ENCODE data around the gene GPR149.
A peak's percentile ranks its signal among the peaks of the same experiment; 100 is the strongest.

The GPR149 gene

DNA sequence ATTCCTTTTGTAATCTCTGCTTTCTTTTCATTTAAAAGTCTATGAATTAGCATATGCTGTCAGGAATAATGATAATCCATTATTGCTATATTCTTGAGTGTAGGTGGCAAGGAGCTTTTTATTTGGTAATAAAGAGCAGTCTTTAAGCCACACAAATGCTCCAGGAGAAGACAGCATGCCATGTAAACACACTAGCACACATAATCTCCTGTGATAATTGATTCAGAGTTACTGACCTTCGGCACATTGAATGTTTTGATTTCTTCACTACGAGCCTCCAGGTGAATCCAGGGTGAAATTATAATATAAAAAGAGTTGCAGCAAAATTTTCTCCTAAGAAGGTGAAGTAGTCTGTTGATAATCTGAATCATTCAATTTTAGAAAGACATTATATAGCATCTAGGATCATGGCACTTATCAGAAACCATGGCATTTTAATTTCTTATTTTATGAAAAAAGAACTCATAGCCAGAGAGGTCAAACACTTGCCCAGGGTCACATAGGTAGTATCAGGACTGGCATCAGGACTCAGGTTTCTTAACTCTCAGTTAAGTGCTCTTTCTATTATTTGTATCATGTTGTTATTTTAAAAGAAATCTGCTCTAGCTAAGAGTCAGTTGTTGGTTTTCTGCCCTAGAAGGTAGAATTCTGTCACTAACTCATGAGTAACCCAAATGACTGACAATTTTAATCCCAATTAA lies 84.4 kb downstream of the GPR149 start:
- DNase-seq, result no peak

DNA sequence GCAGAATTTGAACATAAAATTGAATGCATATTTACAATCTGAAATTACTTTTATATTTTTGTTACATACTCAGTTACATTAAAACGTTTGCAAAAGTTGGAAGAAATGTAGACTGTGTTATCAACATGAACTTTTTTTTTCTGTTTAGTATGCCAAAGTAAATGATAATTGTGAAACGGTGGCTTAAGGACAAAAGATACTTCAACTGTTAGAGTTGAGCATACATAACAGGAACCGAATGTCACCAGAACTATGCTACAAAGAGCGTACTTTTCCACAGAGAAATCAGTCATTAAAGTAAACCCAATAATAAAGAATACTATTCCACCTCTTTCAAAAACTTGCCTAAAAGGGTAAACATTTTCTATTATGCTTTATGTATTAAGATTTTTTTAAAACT lies 91.4 kb downstream of the GPR149 start:
- no peak for DNase-seq

GRCh38 chr3:154338008-154338407 lies 92.0 kb downstream of the GPR149 start:
- DNase-seq, result no peak

DNA sequence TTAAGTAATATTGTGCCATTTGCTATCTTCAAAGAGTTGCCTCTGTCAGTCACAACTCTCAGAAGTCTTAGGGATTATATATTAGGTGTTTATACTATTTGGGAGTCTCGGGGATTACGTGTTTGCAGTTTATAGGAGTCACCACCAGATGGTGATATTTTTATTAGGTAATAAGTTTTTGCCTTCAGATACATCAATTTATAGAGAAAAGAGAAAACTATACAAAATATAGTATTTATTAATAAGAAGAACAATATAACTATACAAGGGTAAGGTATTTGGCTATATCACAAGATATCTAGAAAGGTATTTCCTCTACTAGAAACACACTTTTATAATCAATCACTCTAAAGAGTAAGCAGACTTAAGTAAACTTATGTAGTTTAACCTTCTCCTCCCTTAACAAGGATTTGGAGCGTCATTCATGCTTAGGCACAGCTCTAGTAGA lies 95.0 kb downstream of the GPR149 start:
- no peak for DNase-seq

GRCh38 chr3:154327871-154328270 lies 102.1 kb downstream of the GPR149 start:
- DNase-seq, result no peak

- DNase-seq, result no peak
Observed at GRCh38 chr3:154324919-154325318, 105.1 kb downstream of the GPR149 start.

GRCh38 chr3:154323891-154324738 lies 105.9 kb downstream of the GPR149 start, which contains the start of gene DHX36:
Gene DHX36, minus strand, starts transcription at chr3:154324487. Its CDS starts 71 bp downstream, at chr3:154324416.
- DNase-seq, result peak; percentile 93

DNA sequence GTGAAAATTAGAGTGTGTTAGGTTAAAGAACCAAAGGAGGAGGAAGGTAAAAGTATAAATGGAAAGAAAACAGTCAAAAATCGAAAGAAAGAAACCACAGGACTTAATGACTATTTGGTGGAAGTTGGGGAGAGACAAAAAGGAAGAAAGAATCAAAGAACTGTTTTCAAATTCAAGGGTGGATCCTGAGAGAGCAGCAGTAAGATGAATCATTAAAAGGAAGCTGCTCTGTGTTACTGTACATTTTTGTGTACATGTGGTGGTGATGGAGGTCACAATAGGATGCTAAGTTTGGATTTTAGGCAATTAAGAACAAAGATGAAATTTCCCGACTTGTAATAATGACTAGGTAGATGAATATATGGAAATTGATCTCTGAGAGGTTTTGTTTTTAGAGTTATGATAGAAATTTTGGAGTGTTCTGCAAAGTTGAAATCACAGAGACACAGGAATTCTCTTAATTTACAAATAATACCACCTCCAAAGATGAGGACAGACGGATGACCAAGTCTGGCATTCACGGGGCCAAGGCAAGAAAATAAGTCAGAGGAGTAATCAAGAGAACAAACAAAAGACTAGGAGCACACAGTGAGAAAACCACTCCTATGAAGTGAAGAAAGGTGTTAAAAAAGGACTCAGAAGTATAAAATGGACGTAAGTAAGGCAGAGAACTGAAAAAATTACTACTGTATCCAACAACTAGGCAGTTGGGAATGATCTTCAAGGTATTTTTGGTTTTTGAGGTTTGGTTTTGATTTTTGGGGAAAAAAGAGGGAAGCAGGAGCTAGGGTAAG lies 112.8 kb downstream of the GPR149 start:
- DNase-seq, result no peak

- DNase-seq, result no peak
Observed at GRCh38 chr3:154314152-154314551, 115.8 kb downstream of the GPR149 start.

- DNase-seq, result no peak
Observed at GRCh38 chr3:154310840-154311239, 119.2 kb downstream of the GPR149 start.

- no peak for DNase-seq
Observed at GRCh38 chr3:154307363-154307762, 122.6 kb downstream of the GPR149 start.

GRCh38 chr3:154304936-154305335 lies 125.1 kb downstream of the GPR149 start:
- DNase-seq, result no peak

- DNase-seq, result no peak
Observed at GRCh38 chr3:154304116-154304786, 125.7 kb downstream of the GPR149 start.

GRCh38 chr3:154301561-154301960 lies 128.4 kb downstream of the GPR149 start:
- no peak for DNase-seq

GRCh38 chr3:154294016-154294415 lies 136.0 kb downstream of the GPR149 start:
- no peak for DNase-seq

GRCh38 chr3:154290187-154290586 lies 139.8 kb downstream of the GPR149 start:
- no peak for DNase-seq
